Measurements from ENCODE around the gene HEYL.
"Not testable (repeated sequence)": the region's sequence is repeated elsewhere in the genome, so short reads cannot be mapped to it uniquely, and the experiment has no call there.

The HEYL gene

DNA sequence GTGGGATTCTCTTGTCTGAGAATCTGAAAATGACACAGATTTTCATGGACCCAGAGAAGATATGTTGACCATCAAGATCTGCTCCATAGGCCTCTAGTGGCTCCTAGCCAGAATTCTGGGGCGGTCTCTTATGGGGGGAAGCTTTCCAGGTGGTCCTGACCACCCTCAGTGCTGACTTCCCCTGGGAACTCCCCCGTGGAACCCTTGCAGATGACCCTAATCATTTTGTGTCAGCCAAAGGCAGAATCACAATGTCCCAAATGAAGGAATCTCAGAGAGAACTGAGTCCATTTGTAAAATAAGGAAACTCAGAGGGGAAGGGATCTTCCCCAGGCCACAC, 3.6 kb downstream of the HEYL start:
- no peak for DNase-seq

- DNase-seq: no peak
These were observed 4.1 kb downstream of the HEYL start for GRCh38 chr1:39635205-39635870.

- DNase-seq: no peak
These were observed 6.0 kb downstream of the HEYL start for GRCh38 chr1:39633422-39633821.

GRCh38 chr1:39632682-39633417, 6.6 kb downstream of the HEYL start:
- no peak for DNase-seq

- DNase-seq: no peak
These were observed 7.1 kb downstream of the HEYL start for GRCh38 chr1:39632323-39632681.

DNA sequence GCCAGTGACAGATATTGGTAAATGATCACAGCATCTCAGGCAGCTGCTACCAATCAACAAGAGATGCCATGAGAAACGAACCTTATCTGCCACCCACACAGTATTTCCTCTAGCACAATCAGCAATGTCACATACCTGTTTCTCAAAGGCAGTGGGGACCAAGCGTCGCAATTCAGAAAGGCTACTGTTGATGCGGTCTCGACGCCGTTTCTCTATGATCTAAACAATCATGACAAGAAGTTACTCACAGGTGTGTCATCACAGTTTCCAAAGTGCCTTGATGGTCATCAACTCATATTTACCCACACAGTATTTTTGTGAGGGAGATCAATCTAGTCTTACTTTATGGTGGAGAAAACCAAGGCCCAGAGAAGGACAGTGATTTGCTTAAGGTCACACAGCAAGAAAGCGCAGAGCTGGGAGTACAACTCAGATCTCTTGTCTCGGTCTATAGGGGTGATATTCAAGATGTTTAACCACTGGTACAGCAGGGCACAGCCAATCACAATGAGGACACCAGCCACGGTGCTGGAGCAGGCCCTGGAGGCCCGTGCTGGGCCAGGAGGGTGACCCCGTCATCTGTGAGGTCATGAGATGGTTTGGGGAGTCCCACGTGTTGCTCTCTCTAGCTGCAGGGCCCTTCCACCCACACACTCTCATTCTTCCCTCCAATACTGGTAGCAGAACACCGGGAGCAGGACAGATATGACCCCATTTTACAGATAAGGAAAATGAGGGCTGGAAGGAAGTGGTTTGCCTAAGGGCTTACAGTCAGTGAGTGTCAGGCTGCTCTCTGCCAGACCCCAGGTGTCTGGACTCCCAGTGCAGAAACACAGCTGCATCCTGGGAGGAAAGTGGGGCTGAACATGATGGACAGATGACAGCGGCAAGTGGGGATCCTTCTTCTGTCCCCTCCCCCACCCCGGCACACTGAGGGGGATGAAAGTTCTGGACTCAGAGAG, 7.8 kb downstream of the HEYL start:
- DNase-seq: no peak

GRCh38 chr1:39628807-39629350, 10.6 kb downstream of the HEYL start:
- no peak for DNase-seq

DNA sequence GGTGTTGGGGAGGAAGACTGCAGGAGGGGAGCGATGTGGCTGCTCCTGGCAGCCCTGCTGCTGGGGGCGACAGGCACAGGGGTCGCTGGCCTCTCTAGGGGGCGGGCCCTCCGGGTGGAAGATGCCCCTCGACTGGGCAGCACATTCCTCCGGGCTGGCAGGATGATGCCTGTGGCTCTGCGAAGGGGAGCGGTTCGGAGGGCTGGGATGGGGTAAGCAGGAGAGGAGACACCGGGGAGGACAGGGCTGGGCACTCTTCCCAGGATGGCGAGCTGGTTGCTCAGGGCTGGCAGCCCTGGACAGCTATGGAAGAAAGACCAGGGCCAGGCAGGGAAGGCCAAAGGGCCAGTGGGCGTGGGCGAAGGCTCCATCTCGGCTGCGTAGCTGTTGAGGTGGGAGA, 12.8 kb downstream of the HEYL start:
- no peak for DNase-seq

DNA sequence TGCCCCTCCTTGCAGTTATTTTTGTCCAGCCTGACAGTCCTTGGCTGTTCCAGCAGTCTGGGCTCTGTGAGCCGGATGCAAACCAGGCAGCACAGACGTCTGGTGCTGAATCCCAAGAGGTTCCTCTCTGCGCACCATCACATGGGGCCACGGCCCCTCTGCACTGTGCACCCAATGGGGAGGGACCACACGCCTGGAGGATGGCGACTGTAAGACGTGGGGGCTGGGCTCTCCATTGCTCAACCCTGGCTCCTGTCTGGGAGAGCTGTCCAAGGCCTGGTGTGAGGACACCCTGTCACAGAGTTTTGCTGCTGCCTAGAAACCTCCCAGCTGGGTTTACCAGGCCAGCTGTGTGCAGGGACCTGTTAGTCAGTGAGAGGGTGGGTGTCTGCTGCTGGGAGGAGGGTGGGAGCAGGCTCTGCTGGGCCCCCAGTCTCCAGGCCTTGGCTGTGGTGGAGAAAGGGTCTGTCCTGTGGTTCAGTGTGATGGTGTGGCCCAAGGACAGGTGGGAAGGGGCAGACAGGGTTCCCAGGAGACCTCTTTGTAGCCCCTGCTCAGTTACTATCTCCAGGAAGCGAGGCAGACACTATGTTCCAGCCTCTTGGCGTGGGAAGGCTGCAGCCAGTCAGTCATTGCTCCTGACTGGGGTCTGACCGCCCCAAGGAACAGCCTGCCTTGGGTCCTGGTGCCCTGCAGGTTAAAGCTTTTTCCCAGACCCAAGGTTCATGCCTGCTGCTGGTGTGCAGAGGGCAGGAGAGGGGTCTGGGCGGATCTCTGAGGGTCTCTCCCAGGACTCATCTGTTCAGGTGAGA, 13.8 kb downstream of the HEYL start:
- no peak for DNase-seq

GRCh38 chr1:39625009-39625408, 14.4 kb downstream of the HEYL start:
- DNase-seq: no peak

GRCh38 chr1:39623053-39623452, 16.4 kb downstream of the HEYL start:
- DNase-seq: no peak

DNA sequence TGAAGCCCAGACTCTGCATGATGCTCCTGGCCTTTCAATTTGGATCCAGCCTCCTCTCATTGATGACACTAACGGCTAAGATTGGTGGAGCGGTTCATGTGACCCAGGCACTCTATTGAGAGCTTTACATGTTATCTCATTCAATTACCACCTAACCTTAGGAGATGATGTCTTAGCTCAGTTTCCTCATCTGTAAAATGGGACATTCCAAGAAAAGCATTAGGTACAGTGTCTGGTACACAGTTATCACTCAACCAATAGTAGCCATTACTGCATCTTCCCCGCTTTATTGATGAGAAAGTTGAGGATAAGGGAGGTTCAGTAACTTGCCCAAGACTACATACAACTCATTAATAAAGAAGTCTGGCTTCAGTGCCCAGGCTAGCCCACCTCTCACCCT, 17.0 kb downstream of the HEYL start:
- DNase-seq: no peak

GRCh38 chr1:39620659-39621165, 18.7 kb downstream of the HEYL start:
- DNase-seq: no peak

GRCh38 chr1:39617488-39618049, 21.9 kb downstream of the HEYL start:
- DNase-seq: no peak

GRCh38 chr1:39615086-39615673, 24.3 kb downstream of the HEYL start:
- DNase-seq: no peak

GRCh38 chr1:39614488-39614887, 25.0 kb downstream of the HEYL start:
- no peak for DNase-seq

GRCh38 chr1:39613250-39613649, 26.2 kb downstream of the HEYL start:
- DNase-seq: no peak

DNA sequence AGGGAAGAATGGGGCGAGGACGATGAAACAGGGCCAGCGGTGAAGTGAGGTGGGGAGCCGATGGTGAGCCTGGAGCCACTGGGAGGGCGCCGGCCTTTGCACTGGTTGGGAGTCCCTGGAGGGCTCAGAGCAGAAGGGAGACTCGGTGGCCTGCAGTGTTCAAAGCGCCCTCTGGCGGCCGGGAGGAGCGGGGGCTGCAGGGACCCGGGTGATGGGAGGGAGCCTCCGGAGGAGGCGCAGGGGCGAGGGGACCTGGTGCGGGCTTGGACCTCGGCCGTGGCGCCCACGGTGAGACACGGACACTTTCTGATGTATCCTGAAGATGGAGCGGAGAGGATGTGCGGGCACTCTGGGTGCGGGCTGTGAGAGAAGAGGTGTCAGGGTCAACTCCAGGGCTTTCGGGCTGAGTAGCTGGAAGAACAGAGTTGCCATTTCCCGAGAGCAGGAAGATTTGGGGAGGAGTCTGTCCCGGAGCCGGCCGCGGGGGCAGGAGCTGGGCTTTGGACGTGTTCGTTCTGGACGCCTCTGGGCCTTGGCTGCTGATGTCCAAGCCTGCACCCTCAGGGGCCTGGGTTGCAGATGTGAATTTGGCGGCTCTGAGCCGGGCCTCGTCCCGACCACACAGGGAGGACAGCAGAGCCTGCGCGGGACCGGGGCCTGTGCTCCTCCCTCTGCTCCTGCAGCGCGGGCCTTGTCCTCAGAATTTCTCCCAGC, 29.7 kb downstream of the HEYL start:
- DNase-seq: no peak

DNA sequence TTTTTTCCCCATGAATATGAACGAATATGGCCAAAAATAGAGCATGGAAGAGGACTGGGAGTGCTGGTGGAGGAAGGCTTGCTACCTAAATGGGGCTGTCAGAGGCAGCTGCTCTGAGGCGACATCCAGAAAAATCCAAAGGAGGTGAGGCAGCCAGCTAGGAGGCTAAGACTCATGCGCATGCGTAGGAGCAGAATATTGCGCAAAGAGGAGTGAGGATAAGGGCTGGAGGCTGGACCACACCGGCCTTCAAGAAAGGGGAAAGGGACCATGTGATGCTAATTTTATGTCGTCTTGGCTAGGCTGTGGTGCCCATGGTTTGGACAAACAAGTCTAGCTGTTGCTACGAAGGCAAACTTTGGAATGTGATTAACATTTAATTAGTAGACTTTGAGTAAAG, 30.5 kb downstream of the HEYL start:
- no peak for DNase-seq

GRCh38 chr1:39603677-39604076, 35.8 kb downstream of the HEYL start:
- not testable (repeated sequence) for DNase-seq
